GM19397 (cell line): ENCODE measurements around the gene CZIB.

Source experiments
- ATAC-seq: cut with Tn5 transposase; IDR thresholded peaks from one replicate; pipeline ENCODE4 v1.9.1; 2021; ENCODE audit warnings: mild to moderate bottlenecking, moderate library complexity; ENCODE audit not compliant: unreplicated experiment

The CZIB gene

DNA sequence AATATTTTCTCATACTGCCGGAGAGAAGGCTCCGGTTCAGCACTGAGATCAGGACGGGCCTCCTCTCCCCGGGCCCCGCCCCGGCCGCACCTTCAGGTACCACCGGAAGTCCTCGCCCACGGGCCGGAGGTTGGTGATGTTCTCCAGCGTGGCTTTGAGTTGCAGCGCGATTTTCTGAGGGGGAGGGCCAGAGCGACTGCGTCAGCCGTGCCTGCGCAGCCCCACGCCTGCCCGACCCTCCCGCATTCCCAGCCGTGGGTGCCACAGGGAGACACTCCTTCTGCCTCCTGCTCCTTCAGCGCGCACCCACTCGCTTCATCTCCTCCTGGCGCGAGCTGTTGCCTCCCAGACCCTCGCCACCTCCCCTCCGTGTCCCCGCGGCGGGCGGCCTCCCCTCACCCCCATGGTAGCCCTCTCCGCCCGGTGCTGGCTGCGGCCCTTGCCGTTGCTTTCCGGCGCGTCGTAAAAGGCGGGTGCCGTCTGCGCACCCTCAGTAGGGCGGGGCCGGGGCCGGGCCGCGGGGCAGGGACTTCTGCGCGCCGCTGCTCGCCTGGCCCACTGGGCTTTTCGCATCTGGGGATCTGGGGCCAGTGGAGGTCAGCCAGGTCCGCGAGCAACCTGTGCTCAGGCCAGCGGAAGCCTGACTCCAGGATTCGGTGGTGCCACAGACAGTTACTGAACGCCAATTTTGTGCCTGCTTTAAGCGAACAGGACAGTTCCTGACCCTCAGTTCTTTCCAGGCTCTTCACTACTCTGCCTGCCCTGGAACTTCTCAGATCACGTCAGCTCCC lies at the start of gene CZIB:
Gene CZIB, minus strand, starts transcription at position 464 of the 791 bp plus-strand sequence. Its CDS starts 59 bp downstream, at position 405.
- ATAC-seq, result peak; percentile 91

DNA sequence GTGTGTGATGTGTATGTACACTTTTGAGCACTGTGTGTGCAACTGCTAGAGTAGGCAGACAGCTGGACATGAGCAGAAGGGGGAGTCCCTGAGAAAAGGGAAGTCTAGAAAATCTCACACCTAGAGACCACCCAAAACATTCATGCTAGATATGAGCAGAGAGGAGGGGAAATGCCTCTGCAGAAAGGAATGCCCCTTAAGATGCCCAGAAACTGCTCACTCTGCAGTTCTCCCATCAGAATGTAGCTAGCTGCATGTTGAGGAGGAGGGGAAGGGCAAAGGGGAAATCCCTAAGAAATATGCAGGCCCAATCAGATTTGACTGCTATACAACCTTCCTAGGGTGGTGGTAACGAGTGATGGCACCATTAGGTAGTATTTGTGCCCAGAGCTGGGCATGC lies 49.7 kb upstream of the CZIB start:
- ATAC-seq, result no peak

DNA sequence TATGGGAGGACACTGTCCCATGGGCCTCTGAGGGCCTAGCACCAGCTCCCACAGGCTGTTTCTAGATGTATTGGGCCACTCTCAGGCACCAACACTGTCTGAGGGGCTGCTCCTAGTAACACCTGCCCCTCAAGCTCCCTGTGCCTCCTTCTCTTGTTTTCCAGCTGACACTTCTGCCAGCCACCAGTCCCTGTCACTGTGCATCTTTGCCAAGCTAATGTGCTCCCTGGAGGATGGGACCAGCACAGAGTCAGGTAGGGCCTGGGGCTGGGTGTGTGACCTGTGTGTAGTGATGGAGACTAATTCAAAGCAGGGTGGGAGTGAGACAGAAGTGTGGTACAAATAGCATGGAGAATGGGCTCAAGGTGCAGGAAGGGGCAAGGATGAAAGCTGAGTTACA lies 47.3 kb upstream of the CZIB start:
- no peak for ATAC-seq

DNA sequence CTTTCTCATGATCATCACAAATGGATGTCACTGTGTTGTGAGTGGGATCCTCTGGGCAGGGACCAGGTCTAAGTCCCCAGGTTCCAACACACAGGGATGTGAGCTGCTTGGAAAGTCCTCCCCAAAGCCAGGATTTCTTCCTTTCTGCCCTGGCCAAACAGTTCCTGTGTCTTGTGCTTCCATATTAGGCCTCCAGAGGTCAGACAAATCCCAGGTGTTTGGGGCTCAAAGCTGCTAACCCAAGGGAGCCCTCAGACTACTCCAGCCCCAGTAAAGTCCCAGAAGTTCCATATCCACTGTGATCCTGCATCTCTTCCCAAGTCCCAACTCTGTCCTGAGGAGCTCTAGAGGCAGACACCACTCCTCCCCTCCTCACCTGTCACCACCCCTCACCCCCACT lies 45.6 kb upstream of the CZIB start:
- ATAC-seq, result no peak

DNA sequence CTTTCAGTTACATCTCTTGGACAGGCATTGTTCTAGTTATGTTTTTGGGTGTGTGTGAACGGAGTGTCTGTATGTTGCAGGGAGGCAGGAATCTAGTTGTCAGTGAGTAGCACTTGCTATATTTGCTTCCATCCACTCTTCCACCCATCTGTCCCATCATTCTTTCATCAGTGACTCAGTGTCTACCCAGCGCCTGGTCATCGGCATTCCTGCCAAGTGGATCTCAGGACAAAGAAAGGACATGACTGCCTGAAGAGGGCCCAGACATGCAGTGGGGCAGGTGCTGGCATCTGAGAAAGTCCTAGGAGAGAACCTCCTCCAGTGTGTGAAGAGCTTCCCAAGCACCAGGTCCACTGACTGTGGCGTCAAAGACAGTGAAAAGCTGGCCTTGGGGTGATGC lies 45.1 kb upstream of the CZIB start:
- no peak for ATAC-seq

DNA sequence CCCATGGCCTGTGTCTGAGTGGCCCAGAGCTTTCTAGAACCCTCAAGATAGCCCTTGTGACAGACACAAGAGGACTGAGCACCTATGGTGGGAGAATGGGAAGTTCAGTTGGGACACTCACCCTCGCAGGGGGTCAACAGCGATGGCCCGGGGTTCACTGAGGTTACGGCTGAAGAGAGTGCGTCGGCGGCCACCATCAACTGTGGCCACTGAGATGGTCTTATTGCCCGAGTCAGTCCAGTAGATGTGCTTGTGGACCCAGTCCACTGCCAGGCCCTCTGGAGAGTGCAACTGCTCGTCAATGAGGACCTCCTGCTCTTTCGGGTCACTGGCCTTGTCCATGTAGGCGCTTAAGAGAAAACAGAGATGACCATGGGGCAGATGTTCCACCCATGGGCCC lies 43.6 kb upstream of the CZIB start:
- no peak for ATAC-seq

DNA sequence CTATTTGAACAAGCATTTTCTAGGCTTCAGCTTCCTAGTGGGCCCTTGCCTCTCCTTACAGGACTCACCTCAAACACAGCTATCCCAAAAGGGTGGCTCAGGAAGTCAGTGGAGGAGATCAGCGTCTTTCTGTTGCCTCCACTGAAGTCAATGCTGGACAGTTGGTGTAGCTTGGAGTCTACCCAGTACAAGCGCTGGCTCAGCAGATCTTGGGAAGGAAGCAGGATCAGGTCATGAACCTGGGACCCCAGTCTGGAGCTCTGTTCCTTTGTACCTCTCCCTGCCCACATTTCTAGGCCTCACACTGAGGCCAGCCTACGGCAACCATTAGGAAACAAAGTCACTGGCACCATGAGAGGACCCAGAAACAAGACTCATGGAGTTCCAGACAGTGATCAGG lies 41.6 kb upstream of the CZIB start:
- no peak for ATAC-seq

DNA sequence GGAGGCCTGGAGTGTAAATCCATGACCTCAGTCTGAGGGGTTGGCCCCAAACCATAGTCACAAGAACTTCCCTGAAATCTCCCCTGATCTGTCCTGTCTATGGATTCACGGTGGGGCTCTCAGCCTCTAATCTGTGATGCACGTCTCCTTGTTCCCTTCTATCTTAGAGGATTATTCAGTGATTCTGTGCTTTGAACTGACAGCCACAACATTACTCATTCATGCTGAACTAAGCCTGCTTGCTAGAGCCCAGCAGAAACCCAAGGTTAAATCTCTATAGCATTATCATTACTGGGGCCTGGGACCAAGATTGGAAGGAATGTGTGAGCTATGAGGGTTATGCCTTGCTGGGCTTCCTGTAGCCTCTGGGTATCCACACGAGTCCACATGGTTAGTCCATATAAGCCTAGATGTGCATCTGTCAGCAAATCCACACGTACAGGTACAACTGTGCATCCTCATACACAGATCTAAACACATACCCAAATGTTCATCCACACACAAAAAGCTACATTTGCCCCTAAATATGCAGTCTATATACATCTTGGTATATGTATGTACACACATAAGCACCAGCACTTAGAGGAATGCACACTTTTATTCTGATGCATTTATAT lies 40.3 kb upstream of the CZIB start:
- no peak for ATAC-seq

DNA sequence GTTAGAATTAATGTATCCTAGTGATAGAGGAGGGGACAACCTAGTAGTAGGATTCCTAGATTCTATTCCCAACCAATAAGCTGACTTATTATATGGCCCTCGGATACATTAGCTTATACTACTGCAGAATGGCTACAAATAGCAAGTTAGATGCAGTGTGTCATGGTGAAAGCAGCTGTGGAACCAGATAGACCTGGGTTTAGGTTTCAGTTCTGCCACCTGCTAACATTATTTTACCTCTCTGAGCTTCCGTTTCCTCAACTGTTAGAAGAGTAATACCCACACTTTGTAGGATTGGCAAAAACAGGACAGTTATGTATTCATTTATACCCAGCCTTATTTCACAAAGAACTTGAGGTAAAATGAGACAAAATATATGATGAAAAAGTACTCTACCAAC lies 39.5 kb upstream of the CZIB start:
- ATAC-seq, result no peak

DNA sequence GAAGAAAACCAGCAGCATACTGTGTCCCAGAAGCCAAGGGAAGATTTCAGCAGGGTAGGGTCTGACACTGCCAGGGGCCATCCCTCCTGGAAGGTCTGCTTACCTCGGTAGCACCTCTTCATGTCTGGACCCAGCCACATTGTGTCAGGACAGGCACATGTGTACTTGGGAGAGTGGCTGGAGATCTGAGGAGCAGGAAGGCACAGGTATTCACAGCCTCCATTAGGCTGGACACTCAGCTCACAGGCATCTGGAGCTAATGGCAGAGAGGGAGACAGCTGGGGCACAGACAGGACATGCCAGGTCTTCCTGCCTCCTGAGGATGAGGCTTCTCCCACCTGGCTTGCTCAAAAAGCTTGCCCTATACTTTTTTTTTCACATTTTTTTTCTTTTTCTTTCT lies 37.8 kb upstream of the CZIB start:
- no peak for ATAC-seq

DNA sequence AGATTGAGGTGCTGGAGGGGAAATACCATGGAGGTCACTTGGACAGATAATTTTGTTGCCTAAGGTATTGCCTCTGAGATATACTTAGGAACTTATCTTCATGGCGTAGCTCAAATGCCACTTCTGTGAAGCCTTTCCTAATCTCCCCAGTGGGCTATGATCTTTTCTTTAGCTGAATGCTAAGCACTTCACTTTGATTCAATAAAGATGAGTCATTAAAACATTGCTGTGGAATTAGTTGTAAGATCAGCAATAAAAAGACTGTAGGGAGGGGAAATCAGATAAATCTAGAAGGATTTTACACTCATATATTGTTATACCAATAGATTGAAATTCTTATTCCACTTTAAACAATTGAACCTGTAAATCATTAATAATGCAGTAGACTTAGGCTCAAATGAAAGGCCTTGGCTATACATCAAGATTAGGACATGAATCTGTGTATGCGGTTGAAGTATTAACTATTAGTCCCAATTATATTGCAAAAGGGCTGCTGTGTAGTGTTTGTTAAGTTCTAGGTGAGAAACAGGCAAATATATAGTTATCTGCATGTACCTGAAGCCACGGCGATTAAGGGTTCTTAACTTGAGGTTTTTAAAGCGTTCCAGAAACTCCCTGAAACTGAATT lies 37.1 kb upstream of the CZIB start:
- no peak for ATAC-seq

DNA sequence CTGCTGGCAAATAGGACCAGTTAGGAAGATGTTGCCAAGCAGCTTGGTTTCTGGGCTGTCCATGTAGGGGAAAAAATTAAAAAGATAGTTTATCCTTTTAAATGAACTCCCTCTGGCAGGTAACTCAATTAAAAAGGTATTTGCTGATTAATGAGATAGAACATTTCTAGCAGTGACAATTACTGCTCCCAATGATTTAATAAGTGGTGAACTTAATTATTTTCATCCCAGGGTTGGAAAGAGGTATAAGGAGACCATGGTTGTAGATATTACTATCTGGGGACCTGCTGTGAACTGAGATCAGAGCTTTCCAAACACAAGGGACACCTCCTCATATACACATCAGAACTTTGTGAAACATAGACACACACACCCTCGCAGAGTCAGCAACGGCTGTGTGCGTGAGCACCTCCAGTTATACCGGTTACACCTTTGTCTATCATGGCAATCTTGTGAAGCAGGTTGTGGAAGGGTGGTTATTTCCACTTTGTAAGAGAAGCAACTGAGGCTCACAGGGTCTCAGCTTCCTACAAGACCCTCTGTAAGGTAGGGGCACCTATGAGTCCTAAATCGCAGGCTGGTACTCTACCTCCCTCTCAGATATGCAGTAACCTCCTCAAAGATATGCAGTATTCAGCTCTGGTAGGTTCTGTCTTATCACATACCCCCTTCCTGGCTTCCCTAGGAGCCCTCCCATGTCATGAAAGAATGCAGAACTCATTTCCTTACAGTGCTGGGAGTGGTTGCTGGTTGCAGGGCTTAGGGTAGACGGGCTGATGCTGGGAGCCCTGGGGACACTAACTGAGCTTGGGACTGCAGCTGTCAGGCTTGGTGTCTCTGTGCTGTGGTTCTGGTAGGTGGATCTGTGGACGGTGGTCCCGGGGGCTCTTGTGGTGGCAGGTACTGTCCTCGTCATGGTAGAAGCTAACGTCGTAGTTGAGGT lies 36.3 kb upstream of the CZIB start:
- ATAC-seq, result no peak

DNA sequence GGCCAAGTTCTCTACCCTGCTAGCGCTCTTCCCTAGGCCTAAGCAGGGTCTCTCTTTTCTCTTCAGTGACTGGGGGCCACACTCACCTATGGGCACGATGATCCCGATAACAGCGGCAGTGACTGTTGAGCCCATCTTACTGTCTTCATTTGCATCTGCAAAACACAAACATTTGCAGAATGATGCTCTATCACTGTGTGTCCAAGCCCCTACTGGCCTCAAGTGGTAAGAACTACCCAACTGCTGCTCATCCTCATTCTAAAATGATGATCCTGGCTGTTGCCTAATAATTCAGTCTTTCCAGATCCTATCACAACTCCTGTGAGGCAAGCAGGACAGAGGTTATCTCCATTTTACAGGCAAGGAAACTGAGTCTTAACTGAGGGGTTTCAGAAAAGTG lies 34.6 kb upstream of the CZIB start:
- ATAC-seq, result no peak

DNA sequence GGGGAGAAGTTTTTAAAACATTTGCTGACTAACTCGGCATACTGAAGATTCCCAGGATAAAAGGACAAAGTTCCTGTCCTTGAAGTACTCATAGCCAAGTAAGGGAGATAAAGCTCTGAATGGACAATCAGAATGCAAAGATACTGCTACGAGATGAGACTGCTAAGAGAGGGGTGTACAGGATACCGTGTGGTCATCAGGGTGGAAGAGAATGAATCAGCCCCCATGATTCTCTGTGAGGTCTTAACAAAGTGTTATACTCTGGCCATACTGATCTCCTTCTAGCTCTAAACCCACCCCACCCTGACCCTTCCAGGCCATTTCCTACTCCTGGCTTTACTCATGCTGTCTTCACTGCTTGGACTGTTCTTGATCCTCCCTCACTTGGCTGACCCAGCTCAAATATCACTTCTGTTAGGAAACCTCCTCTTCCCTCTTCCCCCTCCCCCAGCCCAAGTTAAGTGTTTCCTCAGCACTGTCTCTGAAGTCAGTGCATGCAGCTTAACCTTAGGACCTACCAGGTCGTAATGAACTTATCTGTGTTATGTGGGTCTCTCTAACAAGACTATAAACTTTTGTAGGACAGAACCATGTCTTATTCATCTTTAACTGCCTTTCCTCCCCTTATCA lies 33.7 kb upstream of the CZIB start:
- ATAC-seq, result no peak

DNA sequence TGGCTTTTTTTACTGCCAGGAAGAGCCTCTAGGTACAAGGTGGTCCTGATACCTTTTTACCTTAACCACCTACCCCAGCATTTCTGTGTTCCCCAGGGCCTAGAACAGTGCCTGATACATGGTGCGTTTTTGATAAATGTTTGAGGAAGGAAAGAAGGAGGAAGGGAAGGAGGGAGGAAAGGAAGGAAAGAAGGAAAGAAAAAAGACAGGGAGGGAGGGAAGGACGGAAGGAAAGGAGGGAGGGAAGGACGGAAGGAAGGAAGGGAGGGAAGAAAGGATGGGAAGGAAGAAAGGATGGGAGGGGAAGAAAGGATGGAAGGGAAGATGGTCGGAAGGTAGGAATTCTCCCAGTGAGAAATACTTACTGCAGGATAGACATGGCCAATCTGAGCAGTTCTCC lies 29.9 kb upstream of the CZIB start:
- no peak for ATAC-seq

DNA sequence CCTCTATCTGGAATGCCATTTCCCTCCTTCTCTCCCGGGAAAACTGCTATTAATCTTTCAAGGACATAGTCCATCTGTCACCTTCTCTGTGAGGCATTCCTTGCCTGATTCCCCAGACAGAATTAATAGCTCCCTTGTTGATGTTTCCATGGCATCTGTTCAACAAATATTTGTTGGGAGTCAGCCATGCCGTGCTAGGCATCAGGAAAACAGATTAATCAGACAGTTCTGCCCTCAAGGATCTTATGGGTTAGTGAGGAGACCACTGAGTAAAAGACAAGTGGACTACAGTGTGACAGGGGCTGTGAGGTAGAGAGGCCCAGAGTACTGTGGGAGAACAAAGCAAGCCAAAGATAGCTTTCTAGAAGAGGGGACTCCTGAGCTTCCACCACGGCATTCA lies 29.3 kb upstream of the CZIB start:
- ATAC-seq, result no peak

DNA sequence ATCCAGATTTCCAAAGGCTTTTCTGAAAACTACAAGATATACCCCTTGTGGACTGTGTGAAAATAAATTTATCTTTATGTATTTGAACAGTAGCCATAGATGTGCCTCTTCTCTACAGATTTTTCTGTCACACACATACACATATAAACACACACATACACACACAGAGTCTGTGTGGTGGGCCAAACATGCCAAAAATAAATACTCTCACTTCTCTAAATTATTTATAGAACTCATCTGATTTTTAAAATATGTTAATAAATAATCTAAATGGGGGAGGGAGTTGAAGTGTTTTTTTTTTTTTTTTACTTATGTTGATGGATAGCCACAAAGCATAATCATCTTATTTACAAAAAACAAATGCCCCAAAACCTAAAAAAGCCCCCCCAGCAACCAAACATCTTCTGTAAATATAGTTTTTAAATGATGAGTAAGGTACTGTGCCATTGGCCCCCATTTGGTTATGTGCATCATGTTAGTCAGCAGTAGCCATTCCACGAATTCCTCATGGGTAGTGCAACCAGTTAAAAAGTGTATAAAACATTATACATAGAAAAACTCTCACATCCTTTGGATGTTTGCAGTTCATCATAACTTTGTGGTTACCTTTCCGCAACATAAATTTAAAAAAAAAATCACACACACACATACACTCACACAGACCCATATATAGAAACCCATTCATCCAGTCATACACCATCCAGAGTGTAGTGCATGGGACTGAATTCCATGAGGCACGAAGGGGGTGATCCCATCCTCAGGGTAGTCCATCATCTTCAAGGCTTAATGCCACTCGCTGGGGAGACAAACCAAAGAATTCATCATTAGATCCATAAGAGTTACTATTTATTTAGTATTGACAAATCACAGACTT lies 26.1 kb upstream of the CZIB start:
- ATAC-seq, result no peak

DNA sequence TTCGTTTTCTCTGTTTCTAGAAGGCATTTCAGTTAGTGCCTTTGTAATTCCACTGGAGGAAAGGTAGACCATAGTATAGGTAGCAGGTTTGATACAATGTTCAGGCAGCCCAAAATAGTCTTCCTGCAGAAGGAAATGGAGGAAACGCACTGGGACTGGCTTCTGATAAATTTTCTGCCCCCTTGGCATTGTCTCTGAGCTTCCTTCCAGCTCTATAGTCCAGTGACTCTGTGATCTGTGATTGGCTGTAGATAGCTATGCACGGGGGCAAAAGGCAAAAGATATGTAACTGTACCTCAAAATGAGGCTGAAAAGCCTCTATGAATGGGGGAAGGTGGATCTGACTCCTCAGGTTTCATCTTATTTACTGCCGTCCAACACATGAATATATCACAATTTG lies 23.7 kb upstream of the CZIB start:
- no peak for ATAC-seq

DNA sequence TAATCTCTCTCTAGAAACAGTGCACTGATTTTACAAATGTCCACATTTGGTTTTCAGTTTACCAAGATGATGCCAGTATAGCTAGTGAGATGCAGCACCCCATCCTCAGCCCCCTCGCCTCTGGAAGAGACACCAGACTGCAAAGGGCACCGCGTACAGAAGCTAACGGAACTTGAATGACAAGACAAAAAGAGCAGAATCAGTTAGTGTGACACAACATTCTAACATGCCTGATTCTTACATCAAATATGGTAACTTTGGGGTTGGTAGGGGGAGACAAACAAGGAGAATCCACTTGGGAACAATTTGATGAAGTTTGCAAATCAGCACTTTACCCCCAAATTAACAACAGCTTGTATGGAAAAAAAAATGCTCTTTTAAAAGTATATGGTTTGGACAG lies 21.9 kb upstream of the CZIB start:
- no peak for ATAC-seq

DNA sequence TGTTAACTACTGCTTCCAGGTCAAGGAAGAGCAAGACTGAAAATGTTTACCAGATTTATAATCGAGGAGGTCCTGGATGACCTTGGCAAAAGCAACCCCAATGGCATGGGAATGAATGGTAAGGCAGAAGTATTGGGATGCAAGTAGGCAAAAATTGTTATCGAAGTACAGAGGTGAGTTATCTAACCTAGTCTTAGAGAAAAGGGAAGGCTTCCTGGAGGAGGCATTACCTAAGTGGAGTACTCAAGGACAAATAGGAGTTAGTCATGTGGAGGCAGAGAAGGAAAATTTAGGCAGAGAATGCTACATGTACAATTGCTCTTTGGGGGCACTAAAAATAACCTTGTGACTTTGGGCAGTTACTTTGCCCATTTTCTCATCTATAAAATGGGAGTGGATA lies 21.4 kb upstream of the CZIB start:
- ATAC-seq, result no peak
